B cell (primary cell): ENCODE measurements around the gene CYP2W1. TPM values are rescaled to one million over a fixed set of nuclear protein-coding genes. Genes with fewer than 3 reads are reported as not detected.

ENCODE experiments used
- ATAC-seq: fragments of 200-7000 bp; cut with Tn5 transposase; one replicate; pipeline ENCODE4 v1.10.0; 2021; ENCODE audit warnings: low read depth, mild to moderate bottlenecking, moderate number of reproducible peaks, moderate library complexity
- CTCF ChIA-PET: fragments of 350-600 bp; sonication (Branson Sonifier 250); formaldehyde crosslinking; loops from one replicate; lab custom pipeline; 2021; ENCODE audit warnings: antibody characterized with exemption, inconsistent platforms; lab: Charles Lee
- POLR2A ChIA-PET: fragments of 350-600 bp; sonication (Branson Sonifier 250); formaldehyde crosslinking; loops from one replicate; lab custom pipeline; 2021; ENCODE audit warnings: antibody characterized with exemption; lab: Charles Lee
- DNase-seq: peaks from one replicate; pipeline ENCODE4 v3.0.0; 2013
- H2AFZ ChIP-seq: 2 replicates; pipeline ENCODE4 v1.6.1; 2012; ENCODE audit warnings: mild to moderate bottlenecking, low read depth, low read length; ENCODE audit not compliant: insufficient read depth, poor library complexity, severe bottlenecking
- H3K27ac ChIP-seq, 2 donors: 1 replicate in 1 of 2; 2 replicates in 1 of 2; pipeline ENCODE4 v1.5.1; 2012 to 2013; ENCODE audit warnings: low read length in 2 of 2, mild to moderate bottlenecking in 2 of 2, moderate library complexity in 1 of 2
- H3K27me3 ChIP-seq, 4 experiments: fragments of 200-600 bp in 1 of 4; sonication (generic) in 1 of 4; replicated peaks in 1 of 4; 1 replicate in 2 of 4; 2 replicates in 2 of 4; pipeline versions ENCODE4 v1.6.1 to v1.7.0; 2013 to 2016; ENCODE audit warnings: low read length in 3 of 4, mild to moderate bottlenecking in 2 of 4, mixed read lengths in 1 of 4, moderate library complexity in 1 of 4; ENCODE audit not compliant: insufficient read depth in 4 of 4, control insufficient read depth in 3 of 4; ENCODE audit errors: control extremely low read depth in 1 of 4
- H3K36me3 ChIP-seq, 2 experiments: replicated peaks in 1 of 2; 1 replicate in 1 of 2; 2 replicates in 1 of 2; pipeline versions ENCODE4 v1.6.1 to v1.7.1; 2013; ENCODE audit warnings: low read length in 1 of 2; ENCODE audit not compliant: insufficient read depth in 2 of 2, control insufficient read depth in 1 of 2; ENCODE audit errors: control extremely low read depth in 1 of 2, extremely low read depth in 1 of 2
- H3K4me1 ChIP-seq, 2 donors: fragments of 200-600 bp in 1 of 2; sonication (generic) in 1 of 2; 1 replicate in 1 of 2; 2 replicates in 1 of 2; pipeline versions ENCODE4 v1.5.1 to v1.6.1; 2013 to 2017; ENCODE audit warnings: low read length in 2 of 2; ENCODE audit not compliant: control insufficient read depth in 2 of 2, insufficient read depth in 2 of 2
- H3K4me2 ChIP-seq: replicated peaks from 2 replicates; pipeline ENCODE3; 2012; ENCODE audit warnings: mild to moderate bottlenecking, low read depth, low read length; ENCODE audit not compliant: poor library complexity, severe bottlenecking
- H3K4me3 ChIP-seq, 5 experiments: fragments of 200-600 bp in 1 of 5; sonication (generic) in 1 of 5; 1 replicate in 3 of 5; 2 replicates in 2 of 5; pipeline versions ENCODE4 v1.5.1 to v1.7.0; 2011 to 2016; ENCODE audit warnings: low read length in 4 of 5, mild to moderate bottlenecking in 4 of 5, low read depth in 2 of 5, control low read depth in 1 of 5, moderate library complexity in 1 of 5; ENCODE audit not compliant: insufficient read depth in 1 of 5; ENCODE audit errors: control extremely low read depth in 1 of 5, extremely low read depth in 1 of 5
- H3K79me2 ChIP-seq: fragments of 200-600 bp; sonication (generic); one replicate; pipeline ENCODE4 v1.6.0; 2016; ENCODE audit warnings: low read length; ENCODE audit not compliant: control insufficient read depth, insufficient read depth
- H3K9ac ChIP-seq: fragments of 200-600 bp; sonication (generic); 2 replicates; pipeline ENCODE4 v1.6.1; 2017; ENCODE audit warnings: mild to moderate bottlenecking, low read length, moderate library complexity
- H3K9me3 ChIP-seq, 3 donors: one replicate each; pipeline versions ENCODE4 v1.6.1 to v1.7.1; 2013; ENCODE audit warnings: low read length in 2 of 3; ENCODE audit not compliant: control insufficient read depth in 2 of 3, insufficient read depth in 1 of 3; ENCODE audit errors: control extremely low read depth in 1 of 3
- H4K20me1 ChIP-seq: 2 replicates; pipeline ENCODE4 v1.6.0; 2012; ENCODE audit warnings: mild to moderate bottlenecking, low read length; ENCODE audit not compliant: insufficient read depth, control insufficient read depth, poor library complexity, severe bottlenecking
- H3K27ac Mint-ChIP-seq: one replicate; pipeline ENCODE4 v1.8.0; 2021; ENCODE audit warnings: mixed read lengths
- H3K27me3 Mint-ChIP-seq: one replicate; pipeline ENCODE4 v1.8.0; 2021; ENCODE audit warnings: mixed read lengths
- H3K4me1 Mint-ChIP-seq: one replicate; pipeline ENCODE4 v1.8.0; 2021; ENCODE audit warnings: mixed read lengths
- H3K4me3 Mint-ChIP-seq: one replicate; pipeline ENCODE4 v1.8.0; 2021; ENCODE audit warnings: mixed read lengths
- H3K9me3 Mint-ChIP-seq: one replicate; pipeline ENCODE4 v1.8.0; 2022; ENCODE audit warnings: mixed read lengths; ENCODE audit not compliant: insufficient read depth
- EZH2 ChIP-seq: IDR thresholded peaks from 2 replicates; pipeline ENCODE4 v1.6.1; 2012; ENCODE audit warnings: borderline replicate concordance, low read depth, mild to moderate bottlenecking, moderate library complexity, low read length; ENCODE audit not compliant: insufficient read depth, poor library complexity, severe bottlenecking
- WGBS: methylation state at CpG from one replicate; pipeline ENCODE4 v1.1.5; 2013; ENCODE audit warnings: missing lambda C conversion rate; ENCODE audit not compliant: insufficient coverage; 5-methylcytosine and 5-hydroxymethylcytosine counted together
- intact Hi-C: fragments of 100-400 bp; cut with micrococcal nuclease; formaldehyde crosslinking; loops from one replicate; pipeline ENCODE4 v1.10.0; 2022
- polyA plus RNA-seq: library from polyadenylated mRNA; depleted of rRNA; stranded (reverse); fragments of >200 nt; gene quantifications from 2 replicates; pipeline ENCODE4 v1.2.3, GENCODE V29; 2012
- total RNA-seq, 2 donors: library from RNA; stranded (reverse); fragments of 120-200 nt in 1 of 2; gene quantifications; 1 replicate in 1 of 2; 2 replicates in 1 of 2; pipeline versions ENCODE4 v1.2.3 to v1.2.4, GENCODE V29; 2013 to 2022
- TF ChIP-seq, protein P1 (sequence below): fragments of 200-600 bp; IDR thresholded peaks from one replicate; pipeline ENCODE4 v1.8.0; 2022; ENCODE audit warnings: antibody characterized with exemption, mild to moderate bottlenecking

CYP2W1 gene
- total and polyA plus RNA-seq, 2 donors (not counting 1 experiment from before 2014, with no cell fraction given): not detected

DNA sequence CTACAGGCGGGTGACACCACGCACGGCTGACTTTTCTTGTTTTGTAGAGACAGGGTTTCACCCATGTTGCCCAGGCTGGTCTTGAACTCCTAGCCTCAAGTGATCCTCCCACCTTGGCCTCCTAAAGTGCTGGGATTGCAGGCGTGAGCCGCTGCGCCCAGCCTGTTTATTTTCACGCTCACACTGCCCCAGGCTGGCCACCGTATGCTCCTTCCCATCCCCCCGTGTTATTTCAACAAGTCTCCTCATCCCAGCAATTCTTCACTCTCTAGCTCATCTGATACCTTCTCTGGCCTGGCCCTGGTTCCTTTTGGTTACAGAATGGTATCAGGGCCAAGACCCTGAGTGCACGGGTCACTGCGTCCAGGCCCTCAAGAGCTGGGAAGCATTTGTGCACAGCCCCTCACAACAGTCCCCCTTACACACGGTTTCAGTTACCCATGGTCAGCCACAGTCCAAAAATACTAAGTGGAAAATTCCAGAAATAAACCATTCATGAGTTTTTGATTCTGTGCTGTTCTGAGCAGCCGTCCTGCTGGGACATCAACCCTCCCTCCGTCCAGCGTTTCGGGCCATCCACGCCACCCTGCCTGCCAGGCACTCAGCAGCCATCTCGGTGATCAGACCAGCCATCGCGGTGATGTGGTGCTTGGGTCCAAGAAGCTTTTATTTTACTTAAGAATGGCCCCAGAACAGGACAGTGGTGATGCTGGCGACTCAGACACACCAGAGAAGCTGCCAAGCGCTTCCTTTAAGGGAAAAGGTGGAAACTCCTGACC lies 16.5 kb upstream of the CYP2W1 start:
- Mint-ChIP-seq H3K4me3 (no peak overlapping the region), H3K9me3 (no peaks in the 10 kb centered on the region), H3K27ac (peak overlapping the region; percentile 2), H3K27me3 (peaks cover 7% of the 10 kb centered on the region), H3K4me1 (peaks cover 35% of the 10 kb centered on the region)
- intact Hi-C loops: no loop called here
- H3K4me1 ChIP-seq: peaks cover 17 to 31% of the 10 kb centered on the region in 2 donors
- ChIA-PET CTCF (interaction anchor here (0.8 to 1.9 kb wide), 3 partner anchors 26 to 99 kb away, joined by 3 to 5 read pairs (median 4); no protein-coding TSS in a partner anchor), POLR2A (interaction anchor here (0.8 kb wide), 1 partner anchor 9 kb away, joined by 4 read pairs; the partner anchor contains the start of gene COX19)
- WGBS: 84% methylated on average over 22 of the region's 22 CpGs
- no peak overlapping the region for H2AFZ ChIP-seq
- H3K79me2 ChIP-seq: peaks cover 25% of the 10 kb centered on the region
- no peak for ATAC-seq
- H3K9me3 ChIP-seq: peaks cover 0 to 13% (median 0%) of the 10 kb centered on the region in 3 donors
- H3K27me3 ChIP-seq: peaks cover 0 to 23% (median 0%) of the 10 kb centered on the region in 4 experiments
- H3K9ac ChIP-seq: no peak overlapping the region
- peaks cover 77% of the 10 kb centered on the region for H4K20me1 ChIP-seq
- DNase-seq: no peak
- TF ChIP-seq EZH2: no peak
- TF ChIP-seq, protein P1, sequence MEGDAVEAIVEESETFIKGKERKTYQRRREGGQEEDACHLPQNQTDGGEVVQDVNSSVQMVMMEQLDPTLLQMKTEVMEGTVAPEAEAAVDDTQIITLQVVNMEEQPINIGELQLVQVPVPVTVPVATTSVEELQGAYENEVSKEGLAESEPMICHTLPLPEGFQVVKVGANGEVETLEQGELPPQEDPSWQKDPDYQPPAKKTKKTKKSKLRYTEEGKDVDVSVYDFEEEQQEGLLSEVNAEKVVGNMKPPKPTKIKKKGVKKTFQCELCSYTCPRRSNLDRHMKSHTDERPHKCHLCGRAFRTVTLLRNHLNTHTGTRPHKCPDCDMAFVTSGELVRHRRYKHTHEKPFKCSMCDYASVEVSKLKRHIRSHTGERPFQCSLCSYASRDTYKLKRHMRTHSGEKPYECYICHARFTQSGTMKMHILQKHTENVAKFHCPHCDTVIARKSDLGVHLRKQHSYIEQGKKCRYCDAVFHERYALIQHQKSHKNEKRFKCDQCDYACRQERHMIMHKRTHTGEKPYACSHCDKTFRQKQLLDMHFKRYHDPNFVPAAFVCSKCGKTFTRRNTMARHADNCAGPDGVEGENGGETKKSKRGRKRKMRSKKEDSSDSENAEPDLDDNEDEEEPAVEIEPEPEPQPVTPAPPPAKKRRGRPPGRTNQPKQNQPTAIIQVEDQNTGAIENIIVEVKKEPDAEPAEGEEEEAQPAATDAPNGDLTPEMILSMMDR: no peak
- peaks cover 0 to 41% of the 10 kb centered on the region in 2 experiments for H3K36me3 ChIP-seq
- no peak overlapping the region for H3K4me3 ChIP-seq
- no peak overlapping the region for H3K27ac ChIP-seq
- H3K4me2 ChIP-seq: no peak overlapping the region
